GM21447 (cell line): ENCODE results near the gene TBCA.
"Not testable (repeated sequence)": the region's sequence is repeated elsewhere in the genome, so short reads cannot be mapped to it uniquely, and the experiment has no call there.

Experiments
- ATAC-seq: cut with Tn5 transposase; IDR thresholded peaks from one replicate; pipeline ENCODE4 v1.9.1; 2021; ENCODE audit not compliant: unreplicated experiment

Gene TBCA

GRCh38 chr5:77773734-77774280 is 2.3 kb downstream of the TBCA start:
- no peak for ATAC-seq

- no peak for ATAC-seq
Observed at GRCh38 chr5:77772729-77773128, 3.4 kb downstream of the TBCA start.

GRCh38 chr5:77771452-77771851 is 4.7 kb downstream of the TBCA start:
- no peak for ATAC-seq

- ATAC-seq = no peak
Observed at GRCh38 chr5:77770293-77771005, 5.7 kb downstream of the TBCA start.

- ATAC-seq = no peak
Observed at GRCh38 chr5:77768978-77769377, 7.2 kb downstream of the TBCA start.

- ATAC-seq = no peak
Observed at GRCh38 chr5:77767301-77767700, 8.8 kb downstream of the TBCA start.

- ATAC-seq = no peak
Observed at GRCh38 chr5:77761606-77762005, 14.5 kb downstream of the TBCA start.

- ATAC-seq = no peak
Observed at GRCh38 chr5:77758141-77758938, 17.8 kb downstream of the TBCA start.

GRCh38 chr5:77751328-77752023 is 24.7 kb downstream of the TBCA start:
- ATAC-seq = no peak

GRCh38 chr5:77750928-77751327 is 25.2 kb downstream of the TBCA start:
- ATAC-seq = not testable (repeated sequence)

GRCh38 chr5:77748160-77748559 is 28.0 kb downstream of the TBCA start:
- no peak for ATAC-seq

- ATAC-seq = no peak
Observed at GRCh38 chr5:77744116-77744515, 32.0 kb downstream of the TBCA start.

- no peak for ATAC-seq
Observed at GRCh38 chr5:77743181-77743580, 33.0 kb downstream of the TBCA start.

GRCh38 chr5:77741608-77742007 is 34.5 kb downstream of the TBCA start:
- no peak for ATAC-seq

GRCh38 chr5:77734885-77735284 is 41.3 kb downstream of the TBCA start:
- ATAC-seq = no peak

GRCh38 chr5:77733130-77733529 is 43.0 kb downstream of the TBCA start:
- ATAC-seq = no peak

GRCh38 chr5:77727190-77727589 is 48.9 kb downstream of the TBCA start:
- ATAC-seq = no peak

- no peak for ATAC-seq
Observed at GRCh38 chr5:77725616-77726015, 50.5 kb downstream of the TBCA start.

GRCh38 chr5:77724934-77725333 is 51.2 kb downstream of the TBCA start:
- ATAC-seq = no peak

GRCh38 chr5:77719666-77720363 is 56.3 kb downstream of the TBCA start:
- ATAC-seq = no peak
